ENCODE measurements around the gene METTL13.
"Not testable (repeated sequence)": the region's sequence is repeated elsewhere in the genome, so short reads cannot be mapped to it uniquely, and the experiment has no call there.

METTL13 gene

DNA sequence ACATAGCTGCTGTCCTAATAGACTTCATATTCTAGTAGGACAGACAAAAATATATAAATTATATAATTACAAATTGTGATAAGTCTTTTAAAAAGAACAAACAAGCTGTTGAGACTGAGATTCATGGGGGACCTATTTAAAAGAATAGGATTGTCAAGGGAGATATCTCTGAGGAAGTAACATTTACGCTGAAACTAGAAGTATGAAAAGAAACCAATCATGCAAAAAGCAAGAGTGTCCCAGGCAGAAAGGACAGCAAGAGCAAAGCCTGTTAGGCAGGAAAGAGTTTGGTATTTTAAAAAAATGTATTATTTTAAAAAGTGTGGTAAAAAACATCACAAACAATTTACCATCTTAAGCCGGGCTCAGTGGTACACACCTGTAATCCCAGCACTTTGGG, 9.1 kb upstream of the METTL13 start:
- DNase-seq = no peak

DNA sequence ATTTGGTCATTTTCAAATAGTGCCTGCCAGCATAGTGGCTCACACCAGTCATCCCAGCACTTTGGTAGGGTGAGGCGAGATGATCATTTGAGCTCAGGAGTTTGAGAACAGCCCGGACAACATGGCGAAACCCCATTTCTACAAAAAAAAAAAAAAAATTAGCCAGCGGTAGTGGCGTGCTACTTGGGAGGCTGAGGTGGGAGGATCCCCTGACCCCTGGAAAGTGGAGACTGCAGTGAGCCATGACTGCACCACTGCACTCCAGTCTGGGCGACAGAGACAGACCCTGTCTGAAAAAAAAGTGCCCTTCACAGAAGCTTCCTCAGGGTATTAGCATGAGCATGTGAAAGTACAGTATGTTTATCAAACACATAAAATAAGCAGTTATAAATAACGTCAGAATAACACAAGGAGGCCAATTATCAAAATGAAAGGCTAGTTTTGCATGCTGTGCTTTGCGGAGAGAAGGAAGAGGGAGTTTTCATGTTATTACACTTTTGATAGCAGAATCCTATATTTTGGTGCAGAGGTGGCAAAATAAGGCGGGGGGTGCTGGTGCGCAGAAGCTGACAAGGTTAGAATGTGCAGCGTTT, 781 bp upstream of the METTL13 start:
- DNase-seq = no peak

DNA sequence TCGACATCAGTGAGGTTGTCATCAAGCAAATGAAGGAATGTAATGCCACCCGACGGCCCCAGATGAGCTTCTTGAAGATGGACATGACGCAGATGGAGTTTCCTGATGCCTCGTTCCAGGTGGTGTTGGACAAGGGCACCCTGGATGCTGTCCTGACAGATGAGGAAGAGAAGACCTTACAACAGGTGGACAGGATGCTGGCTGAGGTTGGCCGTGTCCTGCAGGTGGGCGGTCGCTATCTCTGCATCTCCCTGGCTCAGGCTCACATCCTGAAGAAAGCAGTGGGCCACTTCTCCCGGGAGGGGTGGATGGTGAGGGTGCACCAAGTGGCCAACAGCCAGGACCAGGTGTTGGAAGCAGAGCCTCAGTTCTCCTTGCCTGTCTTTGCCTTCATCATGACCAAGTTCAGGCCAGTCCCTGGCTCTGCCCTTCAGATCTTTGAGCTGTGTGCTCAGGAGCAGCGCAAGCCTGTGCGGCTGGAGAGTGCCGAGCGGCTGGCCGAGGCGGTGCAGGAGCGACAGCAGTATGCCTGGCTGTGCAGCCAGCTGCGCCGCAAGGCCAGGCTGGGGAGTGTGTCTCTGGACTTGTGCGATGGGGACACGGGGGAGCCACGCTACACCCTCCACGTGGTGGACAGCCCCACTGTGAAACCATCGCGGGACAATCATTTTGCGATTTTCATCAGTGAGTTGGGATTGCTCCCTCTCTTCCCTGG, 2.5 kb downstream of the METTL13 start:
- no peak for DNase-seq

DNA sequence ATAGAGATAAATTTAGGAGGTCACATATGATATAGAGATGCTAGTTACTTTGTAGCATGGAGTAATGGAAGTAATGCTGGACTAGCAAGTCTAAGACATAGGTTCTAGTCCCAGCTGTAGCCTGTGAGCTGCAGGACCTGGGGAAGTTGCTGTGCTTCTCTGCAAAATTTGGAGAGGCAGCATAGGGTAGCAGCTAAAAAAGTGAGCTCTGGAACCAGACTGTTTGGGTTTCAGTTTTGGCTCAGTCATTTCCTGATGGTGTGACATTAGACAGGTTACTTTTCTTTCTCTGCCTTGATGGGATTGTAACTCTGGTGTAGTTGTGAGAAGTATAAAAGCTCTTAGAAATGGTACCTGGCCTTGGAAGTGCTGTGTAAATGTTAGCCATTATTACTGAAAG, 3.3 kb downstream of the METTL13 start:
- no peak for DNase-seq

DNA sequence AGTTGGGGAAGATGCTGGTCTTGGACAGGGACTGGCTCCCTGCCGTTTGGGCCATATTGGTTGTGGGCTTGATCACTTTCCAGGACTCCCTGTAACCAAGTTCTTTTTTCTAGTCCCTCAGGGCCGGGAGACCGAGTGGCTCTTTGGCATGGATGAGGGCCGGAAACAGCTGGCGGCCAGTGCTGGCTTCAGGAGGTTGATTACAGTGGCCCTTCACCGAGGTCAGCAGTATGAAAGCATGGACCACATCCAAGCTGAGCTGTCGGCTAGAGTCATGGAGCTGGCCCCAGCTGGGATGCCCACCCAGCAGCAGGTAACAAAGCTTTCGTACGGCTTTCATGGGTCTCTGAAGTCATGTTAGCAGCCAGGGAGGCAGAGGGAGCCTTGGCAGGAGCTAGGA, 4.3 kb downstream of the METTL13 start:
- no peak for DNase-seq

DNA sequence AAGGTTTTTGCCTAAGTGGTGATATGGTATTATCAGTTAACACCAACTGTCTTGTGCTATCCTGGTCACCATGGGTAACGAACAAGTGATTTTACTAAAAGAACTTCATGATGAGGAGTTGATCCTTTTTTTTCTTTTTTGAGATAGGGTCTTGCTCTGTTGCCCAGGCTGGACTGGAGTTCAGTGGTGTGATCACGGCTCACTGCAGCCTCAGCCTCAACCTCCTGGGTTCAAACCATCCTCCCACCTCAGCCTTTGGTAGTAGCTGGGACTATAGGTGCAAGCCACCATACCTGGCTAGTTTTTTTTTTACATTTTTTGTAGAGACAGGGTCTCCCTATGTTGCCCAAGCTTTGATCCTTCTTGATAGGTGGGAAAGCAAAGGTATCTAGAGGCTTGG, 5.1 kb downstream of the METTL13 start:
- DNase-seq = no peak

DNA sequence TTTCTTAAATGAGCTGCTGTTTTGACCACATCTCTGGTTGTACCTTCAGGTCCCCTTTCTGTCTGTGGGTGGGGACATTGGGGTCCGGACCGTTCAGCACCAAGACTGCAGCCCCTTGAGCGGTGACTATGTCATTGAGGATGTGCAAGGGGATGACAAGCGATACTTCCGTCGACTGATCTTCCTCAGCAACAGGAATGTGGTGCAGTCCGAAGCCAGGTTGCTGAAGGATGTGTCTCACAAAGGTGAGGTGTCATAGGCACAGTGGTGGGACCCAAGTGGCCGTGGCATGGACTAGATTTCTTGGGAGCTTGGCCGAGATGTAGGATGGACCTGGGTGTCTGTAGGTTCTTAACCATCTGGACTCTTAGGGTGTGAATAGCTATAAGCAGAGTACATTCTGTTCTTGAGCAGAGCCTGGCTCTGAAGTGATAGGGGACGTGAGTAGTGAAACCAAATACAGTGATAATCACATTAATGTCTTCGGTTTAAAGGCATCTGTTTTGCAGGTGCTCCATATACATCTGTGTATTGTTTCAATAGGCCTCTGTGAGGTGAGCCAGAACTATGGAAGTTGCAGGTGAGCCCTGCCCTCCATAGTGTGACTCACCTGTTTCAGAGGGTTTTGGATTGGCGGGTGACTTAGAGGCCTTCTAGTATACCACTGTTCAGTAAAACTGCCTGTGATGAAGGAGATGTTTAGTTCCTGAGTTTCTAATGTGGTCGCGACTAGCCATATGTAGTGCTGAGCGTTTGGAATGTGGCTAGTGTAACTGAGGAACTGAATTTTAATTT, 6.4 kb downstream of the METTL13 start:
- no peak for DNase-seq

DNA sequence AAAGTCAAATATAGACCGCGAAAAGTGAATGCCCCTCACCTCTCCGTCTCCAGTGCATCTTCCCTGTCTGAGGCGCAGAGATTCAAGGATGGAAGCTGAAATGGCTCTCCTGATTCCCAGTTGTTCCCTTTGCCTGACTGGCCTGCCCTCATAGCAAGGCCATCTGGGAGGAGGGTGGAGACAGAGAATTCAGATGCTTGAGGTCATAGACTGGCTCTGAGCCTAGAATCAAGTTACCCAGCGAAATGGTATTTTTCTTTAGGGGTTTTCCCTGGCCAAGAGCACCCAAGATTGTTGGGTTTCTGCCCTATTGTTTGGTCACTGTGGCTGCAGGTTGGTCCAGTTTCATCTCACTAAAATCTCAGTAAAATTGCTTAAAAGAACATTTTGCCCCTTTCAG, 7.2 kb downstream of the METTL13 start:
- no peak for DNase-seq

DNA sequence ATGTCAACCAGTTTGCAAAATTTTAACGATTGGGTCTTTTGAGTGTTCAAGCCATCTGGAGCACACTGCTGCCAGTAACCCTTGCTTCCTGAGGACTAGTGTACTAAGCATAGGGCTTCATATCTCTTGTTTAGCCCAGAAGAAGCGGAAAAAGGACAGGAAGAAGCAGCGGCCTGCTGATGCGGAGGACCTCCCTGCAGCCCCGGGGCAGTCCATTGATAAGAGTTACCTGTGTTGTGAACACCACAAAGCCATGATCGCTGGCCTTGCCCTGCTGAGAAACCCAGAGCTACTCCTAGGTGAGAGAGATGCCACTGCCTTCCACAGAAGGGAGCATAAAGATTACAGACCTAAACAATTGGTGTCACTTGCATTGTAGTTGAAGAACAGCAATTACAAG, 8.9 kb downstream of the METTL13 start:
- no peak for DNase-seq

DNA sequence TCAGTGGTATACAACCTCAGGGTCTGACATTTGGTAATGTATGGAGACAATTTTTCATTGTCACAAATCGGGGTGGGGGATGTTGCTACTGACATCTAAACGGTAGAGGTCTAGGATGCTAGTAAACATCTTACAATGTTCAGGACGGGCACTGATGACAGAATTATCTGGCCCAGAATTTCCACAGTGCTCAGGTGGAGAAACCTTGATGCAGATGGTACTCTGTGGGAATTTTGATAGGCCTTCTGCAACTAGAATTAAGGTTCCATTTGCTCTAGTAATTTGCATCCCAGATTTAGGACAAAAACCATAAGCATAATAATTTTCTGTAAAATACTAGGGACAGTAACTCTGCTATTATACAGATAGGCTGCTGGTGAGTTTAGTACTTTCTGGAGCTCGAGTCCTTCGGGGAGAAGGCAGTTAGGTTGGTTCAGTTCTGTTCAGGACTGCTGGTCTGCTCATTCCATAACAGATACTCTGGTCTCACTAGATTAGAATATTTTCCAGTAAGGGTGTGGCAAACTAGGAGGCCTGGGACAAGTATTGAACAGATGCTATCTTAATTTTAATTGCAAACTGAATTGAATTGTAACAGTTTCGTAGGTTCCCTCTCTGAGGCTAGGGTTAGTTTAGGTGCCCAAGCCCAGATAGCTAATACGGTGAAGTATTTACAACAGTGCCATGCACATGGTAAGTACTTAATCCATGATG, 11.4 kb downstream of the METTL13 start:
- DNase-seq = no peak

DNA sequence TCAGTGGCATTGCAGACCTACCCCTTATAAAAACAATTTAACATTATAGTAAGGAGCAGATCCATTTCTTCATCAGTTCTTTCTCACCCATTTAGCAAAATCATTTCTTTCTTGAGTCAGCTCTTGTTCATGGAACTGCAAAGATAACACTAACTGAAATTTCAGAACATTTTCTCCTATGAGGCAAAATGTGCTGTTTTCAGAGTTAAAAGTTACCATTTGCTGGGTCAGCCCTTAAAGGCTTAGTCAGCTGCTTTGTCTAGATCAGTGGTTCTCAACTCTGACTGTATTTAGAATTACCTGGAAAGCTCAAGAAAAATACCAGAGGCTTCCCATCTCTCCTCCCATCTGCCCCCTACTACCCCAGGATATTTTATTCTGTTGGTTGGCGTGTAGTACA, 12.2 kb downstream of the METTL13 start:
- no peak for DNase-seq

DNA sequence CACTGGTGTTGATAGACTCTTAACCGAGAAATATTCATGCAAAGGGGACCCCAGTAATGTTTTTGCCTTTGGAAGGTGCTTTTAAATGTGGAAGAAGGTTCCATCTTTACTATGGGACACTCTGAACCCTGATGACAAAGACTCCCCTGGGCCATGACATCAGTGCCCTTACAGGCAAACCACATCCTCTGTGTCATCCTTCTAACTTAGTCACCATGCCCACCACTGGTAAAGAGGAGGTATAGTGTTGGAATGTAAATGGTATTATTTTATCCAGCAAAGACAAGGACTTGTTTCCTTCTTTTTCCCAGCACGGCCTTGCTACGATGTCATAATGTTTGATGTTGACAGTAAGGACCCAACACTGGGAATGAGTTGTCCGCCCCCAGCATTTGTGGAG, 12.6 kb downstream of the METTL13 start:
- peak; percentile 28 to 71 for DNase-seq

DNA sequence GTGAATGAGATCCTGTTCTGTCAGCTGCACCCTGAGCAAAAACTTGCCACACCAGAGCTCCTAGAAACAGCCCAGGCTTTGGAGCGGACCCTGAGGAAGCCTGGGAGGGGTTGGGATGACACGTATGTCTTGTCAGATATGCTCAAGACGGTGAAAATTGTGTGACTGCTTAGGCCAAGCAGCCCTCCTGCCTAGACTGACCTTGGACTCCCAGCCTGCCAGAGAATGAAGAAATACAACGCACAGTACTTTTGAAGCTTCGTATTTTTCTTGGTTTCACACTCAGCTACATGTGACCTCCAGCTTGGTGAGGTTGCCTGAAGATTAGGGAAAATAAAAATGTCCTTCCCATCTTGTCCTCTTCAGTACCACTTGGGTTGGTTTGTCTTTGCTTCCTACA, 15.1 kb downstream of the METTL13 start:
- DNase-seq = no peak

DNA sequence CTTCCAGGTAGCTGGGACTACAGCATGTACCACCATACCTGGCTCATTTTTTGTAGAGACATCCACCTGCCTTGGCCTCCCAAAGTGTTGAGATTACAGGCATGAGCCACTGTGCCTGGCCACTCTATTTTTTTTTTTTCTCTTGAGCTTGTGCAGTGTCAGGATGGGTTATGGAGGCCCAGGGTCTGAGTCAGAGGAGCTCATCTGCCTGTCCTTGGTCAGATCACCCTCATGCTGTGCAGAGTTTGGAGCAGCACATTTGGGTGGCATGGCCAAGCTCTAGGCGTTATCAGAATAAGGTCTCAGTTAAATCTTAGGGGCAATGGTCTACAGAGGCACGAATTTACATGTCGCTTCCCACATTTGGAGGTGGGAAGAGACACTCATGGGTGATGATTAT, 16.9 kb downstream of the METTL13 start:
- DNase-seq = no peak

DNA sequence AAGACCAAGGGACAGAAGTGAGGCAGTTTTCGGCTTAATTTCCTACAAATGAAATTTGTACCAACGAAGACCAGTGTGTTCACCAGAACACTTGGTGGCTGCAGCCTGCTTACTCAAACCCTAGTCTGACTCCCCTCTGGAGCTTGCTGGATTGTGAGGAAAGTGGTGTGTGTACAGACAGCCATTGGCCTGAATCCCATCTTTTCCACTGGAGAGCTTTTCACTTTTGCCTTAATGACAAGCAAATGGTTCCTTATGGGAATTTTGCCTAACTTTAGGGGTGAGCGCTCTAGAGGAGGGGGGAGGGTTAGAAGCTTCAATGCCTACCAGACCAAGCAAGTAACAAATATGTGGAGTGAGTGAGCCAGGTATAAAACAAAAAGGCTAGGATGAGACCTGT, 17.3 kb downstream of the METTL13 start:
- no peak for DNase-seq

DNA sequence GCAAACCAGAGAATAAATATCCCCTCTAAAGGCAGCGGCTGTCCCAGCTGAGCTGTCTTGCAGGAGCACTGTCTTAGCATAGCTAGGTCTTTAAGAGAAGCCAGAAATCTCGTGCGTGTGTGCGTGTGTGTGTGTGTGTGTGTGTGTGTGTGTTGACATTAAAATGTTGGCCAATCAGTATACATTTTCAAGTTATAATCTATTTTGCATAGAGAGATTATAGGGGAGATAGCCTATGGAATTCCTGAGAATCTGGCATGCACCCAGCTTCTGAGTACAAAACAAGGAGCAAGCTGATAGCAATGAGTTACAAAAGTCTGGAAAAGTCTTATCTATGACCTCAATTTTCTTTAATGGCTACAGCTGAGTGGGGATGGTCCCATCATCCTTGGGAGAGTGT, 17.7 kb downstream of the METTL13 start:
- DNase-seq = no peak

DNA sequence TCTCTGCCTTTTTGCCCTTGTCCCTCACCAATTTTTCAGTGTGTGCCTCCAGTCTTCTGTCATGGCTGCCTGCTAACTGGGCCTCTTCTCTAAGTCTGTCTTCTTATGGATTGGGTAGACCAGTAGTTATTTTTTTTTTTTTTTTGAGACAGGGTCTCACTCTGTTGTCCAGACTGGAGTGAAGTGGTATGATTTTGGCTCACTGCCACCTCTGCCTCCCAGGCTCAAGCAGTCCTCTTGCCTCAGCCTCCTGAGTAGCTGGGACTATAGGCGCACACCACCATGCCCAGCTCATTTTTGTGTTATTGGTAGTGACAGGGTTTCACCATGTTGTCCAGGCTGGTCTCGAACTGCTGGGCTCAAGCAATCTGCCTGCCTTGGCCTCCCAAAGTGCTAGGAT, 18.2 kb downstream of the METTL13 start:
- DNase-seq = not testable (repeated sequence)

DNA sequence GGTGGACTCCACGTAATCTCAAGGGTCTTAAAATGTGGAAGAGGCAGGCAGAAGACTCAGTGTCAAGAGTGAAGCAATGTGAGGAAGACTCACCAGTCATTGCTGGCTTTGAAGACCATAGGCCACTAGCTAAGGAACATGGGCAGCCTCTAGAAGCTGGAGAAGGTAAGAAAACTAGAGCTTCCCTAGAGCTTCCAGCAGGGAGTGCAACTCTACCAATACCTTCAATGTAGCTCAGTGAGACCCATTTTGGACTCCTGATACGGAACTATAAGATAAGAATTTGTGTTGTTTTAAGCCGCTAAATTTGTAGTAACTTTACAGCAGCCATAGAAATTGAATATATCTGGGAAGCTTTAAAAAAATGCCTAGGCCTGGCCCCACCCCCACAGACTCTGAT, 18.9 kb downstream of the METTL13 start:
- DNase-seq = no peak

DNA sequence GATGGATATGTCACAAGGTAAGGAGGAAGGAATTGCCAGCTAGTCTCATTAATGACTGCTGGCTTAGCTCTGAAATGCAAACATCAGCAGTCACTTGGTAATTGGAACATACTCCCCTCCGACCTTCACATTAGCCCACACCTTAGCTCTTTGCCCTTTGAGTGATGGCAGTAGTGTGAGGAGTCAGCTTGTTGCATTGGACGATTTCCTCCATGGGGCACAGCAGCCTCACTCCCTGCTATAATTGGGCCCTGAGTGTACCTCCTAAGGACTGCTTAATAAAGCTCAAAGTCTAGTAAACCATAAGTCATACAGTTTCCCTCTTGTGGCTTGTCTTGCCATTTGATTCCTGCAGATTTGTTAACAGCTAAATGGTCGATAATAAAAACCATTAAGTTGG, 19.4 kb downstream of the METTL13 start:
- no peak for DNase-seq

DNA sequence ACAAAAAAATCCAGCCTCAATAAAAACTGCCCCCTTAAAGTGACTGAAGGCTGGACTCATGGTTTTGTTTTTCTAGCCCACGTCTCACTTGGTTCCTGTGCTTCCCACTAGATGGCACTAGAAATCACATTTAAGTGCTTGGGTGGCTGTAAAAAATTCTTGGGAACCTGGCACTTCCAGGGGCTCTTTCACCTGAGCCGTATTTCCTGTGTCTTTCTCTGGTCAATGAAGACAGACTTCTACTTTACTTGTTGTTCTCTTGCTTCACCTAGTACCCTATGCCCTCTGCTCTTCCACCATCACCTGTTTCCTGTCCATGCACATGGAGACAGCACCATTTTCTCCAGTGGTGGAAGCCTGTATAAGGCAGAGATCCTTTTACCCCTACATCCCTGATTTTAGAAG, 20.0 kb downstream of the METTL13 start:
- peak in 1 of 2 experiments; percentile 10 for DNase-seq

DNA sequence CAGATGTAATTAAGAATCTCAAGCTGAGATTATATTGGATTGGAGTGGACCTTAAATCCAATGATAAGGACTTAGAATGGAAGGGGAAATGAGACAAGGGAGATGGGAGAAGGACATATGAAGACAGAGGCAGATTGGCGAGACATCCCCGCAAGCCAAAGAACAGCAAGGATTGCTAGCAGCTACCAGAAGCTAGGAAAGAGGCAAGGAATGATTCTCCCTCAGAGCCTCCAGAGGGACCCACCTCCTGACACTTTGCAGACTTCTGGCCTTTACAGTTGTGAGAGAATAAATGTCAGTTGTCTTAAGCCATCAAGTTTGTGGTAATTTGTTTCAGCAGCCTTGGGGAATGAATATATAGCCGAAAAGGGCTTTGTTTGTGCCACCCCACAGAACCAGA, 20.7 kb downstream of the METTL13 start:
- no peak for DNase-seq

DNA sequence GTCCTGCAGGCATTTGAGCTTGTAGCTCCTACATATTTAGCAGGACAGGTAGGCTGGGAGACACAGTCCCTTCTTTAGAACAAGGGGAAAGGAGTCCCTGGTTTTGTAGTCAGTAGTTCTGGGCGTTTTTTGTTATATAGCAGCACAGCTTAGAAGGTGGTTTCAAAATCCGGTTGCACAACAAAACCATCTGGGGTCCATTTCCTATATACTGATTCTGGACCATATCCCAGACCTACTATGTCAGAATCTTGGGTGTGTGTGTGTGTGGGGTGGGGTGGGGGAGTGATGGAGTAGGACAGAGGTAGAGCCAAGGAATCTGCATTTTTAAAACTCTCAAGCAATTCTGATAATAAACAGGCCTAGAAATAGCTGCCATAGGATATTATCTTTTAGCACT, 21.6 kb downstream of the METTL13 start:
- DNase-seq = no peak

DNA sequence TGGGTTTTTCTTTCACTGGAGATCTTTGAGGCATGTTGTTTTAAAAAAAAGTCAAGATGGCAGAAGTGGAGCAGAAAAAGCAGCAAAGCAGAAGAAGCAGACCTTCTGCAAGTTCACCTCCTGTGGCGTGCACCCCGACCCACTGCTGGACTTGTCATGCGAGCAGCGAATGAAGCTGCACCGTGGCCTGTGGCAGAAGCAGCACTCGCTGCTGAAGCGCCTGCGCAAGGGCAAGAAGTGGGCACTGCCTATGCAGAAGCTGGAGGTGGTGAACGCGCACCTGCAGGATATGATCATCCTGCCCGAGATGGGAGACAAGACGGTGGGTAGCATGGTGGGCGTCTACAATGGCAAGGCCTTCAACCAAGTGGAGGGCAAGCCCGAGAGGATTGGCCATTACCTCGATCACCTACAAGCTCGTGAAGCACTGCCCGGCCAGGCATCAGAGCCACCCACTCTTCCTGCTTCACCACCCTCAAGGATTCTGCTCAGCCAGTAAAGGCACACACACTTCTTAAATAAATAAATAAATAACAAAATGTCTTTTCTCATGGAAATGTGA, 22.1 kb downstream of the METTL13 start:
- DNase-seq = no peak
